GDM1 (cell line): ENCODE measurements around the gene LRRC8B.

Source experiments
- DNase-seq: peaks from one replicate; lab custom pipeline; 2025; lab: John Stamatoyannopoulos, UW

The LRRC8B gene

GRCh38 chr1:89547563-89548116 is 23.0 kb downstream of the LRRC8B start:
- no peak for DNase-seq

DNA sequence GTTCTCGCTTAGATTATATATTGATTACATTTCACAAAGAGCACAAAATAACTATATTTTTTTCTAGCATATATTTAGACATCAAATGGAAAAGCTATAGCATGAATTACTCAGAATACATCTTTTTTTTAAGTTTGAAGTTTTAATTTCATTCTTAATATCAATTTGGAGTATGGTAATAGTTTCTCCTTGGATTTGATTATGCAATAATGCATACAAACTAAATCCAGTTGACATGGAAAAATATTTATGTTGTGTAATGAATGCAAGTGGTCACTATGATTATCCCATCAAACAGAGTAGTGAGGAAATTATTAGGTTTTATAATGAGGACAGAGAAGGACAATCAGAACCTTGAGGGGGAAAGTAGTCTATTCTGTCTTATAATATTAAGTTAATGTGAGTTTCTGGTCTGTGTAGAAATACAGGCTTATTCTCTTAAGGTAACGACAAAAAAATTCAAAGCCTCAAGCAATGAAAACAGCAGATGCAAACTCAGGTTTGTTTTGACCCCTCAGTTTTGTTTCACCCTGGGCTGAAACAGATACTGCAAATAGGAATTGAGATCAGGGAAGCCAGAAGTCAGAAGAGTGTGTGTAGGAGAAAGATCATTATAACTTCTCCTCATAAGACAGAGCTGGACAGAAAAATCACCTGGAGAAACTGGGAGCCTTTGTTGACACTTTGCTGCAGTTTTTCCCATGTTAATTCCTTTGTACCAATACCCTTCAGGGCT is 23.7 kb downstream of the LRRC8B start:
- no peak for DNase-seq

- DNase-seq, result no peak
Measured at GRCh38 chr1:89550995-89551394, 26.4 kb downstream of the LRRC8B start.

DNA sequence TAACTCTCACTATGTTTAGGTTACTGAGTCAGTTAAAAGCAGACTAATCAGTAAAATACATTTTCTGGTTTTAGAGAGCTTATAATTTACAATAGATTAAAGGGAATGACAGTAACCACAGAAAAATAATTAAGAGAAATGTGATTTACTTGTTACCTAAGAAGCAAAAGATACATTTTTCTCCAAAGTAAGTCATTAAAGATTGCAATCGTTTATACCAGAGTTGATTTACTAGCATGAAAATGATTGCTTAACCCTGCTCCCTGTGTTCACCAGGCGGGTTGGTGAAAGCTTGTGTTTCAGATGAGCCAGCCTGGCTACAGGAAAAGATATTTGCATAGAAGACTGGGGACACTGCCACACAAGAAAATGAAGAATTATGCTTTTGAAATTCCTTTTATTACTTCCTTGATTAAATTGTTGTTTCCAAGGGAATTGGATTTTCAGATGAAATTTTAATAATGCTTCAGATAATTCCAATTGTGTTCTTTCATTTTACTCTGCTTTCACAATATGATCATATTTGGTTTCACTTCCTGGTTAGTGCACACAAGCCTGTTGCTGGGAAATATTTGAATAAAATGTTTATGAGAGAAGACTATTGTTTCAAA is 27.9 kb downstream of the LRRC8B start:
- DNase-seq, result no peak

GRCh38 chr1:89553157-89553556 is 28.5 kb downstream of the LRRC8B start:
- DNase-seq, result no peak

GRCh38 chr1:89555550-89555949 is 30.9 kb downstream of the LRRC8B start:
- DNase-seq, result no peak

- no peak for DNase-seq
Measured at GRCh38 chr1:89556726-89557444, 32.3 kb downstream of the LRRC8B start.

- DNase-seq, result no peak
Measured at GRCh38 chr1:89557445-89557825, 32.8 kb downstream of the LRRC8B start.

GRCh38 chr1:89557956-89558355 is 33.3 kb downstream of the LRRC8B start:
- DNase-seq, result no peak

DNA sequence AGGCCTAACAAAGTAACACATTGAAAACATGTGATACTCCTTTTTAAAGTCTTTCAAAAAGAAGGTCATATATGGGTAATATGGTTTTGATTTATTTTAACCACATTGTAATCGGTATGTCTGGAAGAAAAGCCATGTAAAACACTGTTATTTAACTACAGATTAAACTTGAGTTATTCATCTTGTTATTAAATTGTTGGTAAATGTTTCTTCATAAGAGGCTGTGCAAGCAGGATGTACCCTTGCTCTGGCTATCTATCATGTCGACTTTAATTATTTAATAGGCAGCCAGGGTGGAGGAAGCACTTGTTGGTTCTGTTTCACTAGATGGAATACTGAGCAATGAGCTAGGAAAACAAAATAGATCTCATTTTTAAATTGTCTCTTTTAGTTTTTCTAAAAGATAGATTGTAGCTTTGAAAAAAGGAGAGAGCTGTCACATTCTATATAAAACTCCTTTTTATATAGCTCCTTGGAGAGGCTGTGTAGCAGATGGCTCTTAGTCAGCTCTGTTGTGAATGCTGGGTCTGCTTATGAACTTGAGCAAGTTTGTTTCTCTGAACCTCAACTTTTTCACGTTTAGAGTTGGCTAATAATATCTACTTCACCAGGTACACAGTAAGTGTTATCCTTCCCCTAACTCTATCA is 39.5 kb downstream of the LRRC8B start:
- DNase-seq, result no peak

- no peak for DNase-seq
Measured at GRCh38 chr1:89565521-89565920, 40.9 kb downstream of the LRRC8B start.

GRCh38 chr1:89566761-89567174 is 42.1 kb downstream of the LRRC8B start:
- DNase-seq, result no peak

DNA sequence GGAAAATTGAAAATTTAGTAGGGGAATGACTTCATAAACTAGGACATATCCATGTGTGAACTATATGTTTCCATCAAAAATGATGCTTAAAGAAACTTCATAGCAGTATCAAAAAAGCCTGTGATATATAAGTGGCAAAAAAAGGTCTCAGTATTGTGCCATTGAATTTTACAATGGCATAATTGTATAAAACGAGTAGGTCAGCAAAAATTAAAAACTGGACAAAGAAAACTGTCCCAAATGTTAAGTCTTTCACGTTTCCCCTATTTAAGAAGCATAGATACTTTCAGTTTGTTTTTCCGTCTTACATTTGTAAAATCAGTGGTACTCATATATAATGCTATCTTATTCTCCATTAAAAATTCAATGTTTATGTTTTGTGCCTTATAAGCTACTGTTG is 43.2 kb downstream of the LRRC8B start:
- DNase-seq, result no peak

GRCh38 chr1:89573410-89573809 is 48.8 kb downstream of the LRRC8B start:
- no peak for DNase-seq

DNA sequence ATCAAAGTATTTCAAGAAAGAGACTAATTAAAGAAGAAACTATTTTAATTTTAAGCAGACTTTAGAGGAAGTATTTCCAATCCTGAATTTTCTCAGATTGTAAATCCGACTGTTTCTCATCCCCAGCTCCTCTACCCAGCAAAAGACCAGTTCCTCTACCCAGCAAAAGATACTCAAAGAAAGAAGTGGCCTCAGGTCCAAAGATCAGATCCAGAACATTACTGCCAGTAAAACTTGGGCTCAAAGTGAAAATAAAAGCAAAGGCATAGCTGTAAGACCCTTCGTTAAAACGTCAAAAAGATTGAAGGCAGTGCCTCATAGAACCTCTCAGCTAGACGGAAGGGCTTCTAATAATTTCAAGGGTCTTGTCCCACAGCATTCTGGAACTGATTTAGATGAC is 50.0 kb downstream of the LRRC8B start:
- DNase-seq, result no peak

DNA sequence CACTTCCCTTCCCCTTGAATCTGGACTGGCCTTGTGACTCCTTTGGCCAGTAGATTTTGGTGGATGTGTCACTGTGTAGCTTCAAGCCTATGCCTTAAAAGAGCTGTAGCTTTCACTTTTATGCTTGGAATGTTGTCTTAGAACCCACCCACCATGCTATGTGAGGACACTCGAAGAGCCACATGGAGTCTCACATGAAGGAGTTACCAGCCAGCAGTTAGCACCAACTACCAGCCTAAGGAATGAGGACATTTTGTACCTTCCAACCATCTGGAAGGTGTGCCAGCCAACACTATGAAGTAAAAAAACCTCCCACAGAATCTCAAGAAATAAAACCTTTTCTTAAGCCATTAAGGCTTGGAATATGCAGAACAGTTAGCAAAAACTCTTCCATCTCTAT is 50.6 kb downstream of the LRRC8B start:
- DNase-seq, result no peak

DNA sequence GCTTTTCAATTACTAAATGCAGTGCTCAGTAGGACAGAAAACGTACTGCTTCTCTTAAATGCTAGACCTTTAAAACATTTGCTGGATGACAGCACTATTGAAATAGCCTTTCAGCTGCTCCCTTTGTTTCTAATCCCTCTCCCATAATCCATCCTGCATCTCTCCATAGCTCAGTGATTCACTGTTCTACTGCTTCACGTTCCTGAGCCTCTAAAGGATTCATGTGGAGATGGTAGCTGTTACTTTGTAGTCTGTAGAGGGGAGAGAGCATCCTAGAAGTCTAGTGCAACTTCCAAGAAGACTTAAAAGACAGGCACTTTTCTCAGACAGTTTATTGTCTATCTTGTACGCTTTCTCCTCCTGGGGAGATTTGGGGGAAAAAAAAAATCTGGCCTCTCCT is 51.4 kb downstream of the LRRC8B start:
- DNase-seq, result no peak

GRCh38 chr1:89578151-89578550 is 53.5 kb downstream of the LRRC8B start:
- no peak for DNase-seq

DNA sequence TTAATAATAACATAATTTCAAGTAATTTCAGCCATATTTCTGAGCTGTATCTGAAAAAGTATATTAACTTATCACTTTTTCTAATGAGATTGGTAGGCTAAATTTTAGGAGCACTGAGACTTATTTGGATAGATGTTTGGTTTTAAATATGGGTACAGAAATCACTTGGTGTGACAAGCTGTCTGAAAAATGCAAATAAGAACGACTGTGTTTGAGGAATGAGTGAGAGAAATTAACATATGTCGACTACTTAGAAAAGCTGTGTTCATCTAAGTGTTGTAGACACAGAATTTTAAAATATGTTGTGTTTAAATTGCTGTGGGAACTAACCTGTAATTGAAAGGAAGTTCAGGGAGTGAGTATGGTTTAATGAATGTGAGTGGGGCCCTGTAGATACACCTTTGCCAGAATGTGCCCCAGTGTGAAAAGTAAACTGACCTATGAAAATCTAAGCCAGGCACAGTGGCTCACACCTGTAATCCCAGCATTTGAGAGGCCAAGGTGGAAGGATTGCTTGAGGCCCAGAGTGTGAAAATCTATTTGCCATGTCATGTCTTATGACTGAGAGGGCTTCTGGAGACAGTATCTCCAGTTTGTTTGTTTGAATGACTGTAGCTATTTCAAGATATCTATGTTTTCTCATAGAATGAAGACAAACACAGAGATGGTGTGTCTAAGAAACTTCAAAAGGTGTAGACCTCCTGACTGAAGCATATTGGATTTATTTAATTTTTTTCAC is 54.5 kb downstream of the LRRC8B start:
- DNase-seq, result no peak

DNA sequence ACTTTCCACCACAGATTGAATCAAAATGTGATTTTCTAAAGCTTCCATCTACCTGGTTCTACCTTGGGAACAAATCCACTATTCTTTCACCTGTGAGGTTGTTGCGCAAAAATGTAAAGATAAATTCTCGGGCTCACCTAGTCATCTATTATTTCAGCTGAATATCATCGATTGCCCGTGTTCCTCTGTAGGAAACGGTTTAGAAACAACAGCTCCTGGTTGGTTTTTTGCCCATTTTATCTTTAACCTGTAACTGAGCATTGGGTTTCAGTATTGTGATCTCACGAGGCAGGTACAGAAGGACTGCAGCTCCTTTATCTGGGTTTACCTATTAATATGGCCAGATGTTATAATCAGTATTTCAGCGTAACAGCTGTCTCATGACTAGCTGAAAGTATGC is 55.4 kb downstream of the LRRC8B start:
- no peak for DNase-seq

- no peak for DNase-seq
Measured at GRCh38 chr1:89581859-89582258, 57.2 kb downstream of the LRRC8B start.

GRCh38 chr1:89582571-89582970 is 57.9 kb downstream of the LRRC8B start:
- no peak for DNase-seq
